ENCODE results near the gene MAN2A2. TPM values are rescaled to one million over a fixed set of nuclear protein-coding genes. Genes with fewer than 3 reads are reported as not detected.
A peak's percentile ranks its signal among the peaks of the same experiment; 100 is the strongest.

Gene MAN2A2
- total and polyA plus RNA-seq, 9 of the 15 experiments (the other 6 are each of a cell fraction or from before 2014, with no cell fraction given), result 7.3 to 151 (median 43.4) TPM

DNA sequence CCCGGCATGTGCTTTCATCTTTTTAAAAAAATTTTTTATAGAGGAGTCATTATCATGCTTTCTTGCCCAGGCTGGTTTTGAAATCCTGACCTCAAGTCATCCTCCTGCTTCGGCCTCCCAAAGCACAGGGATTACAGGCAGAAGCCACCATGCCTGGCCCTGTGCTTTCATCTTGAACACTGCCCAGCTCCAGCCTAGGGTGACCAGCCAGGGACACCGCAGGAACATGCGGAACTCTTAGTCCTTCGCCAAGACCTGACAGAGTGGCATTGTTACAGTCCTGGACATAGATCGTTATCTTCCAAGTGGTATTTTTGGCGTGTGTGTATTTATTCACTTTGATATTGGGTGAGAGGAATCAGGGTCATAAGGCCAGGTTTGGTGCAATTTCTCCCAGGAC is 42.7 kb upstream of the MAN2A2 start (continued):
- no peak for TF ChIP-seq NELFE (IDR thresholded peaks at IDR 0.05; ENCODE audit: insufficient read depth, insufficient read length)
- no peak for TF ChIP-seq PHF20 (IDR thresholded peaks at IDR 0.05; ENCODE audit: partially characterized antibody)
- no peak for TF ChIP-seq ZFP36 (IDR thresholded peaks at IDR 0.05; ENCODE audit: low read depth, low read length, partially characterized antibody)
- no peak for TF ChIP-seq BHLHE40 (IDR thresholded peaks at IDR 0.05; ENCODE audit: low read length)

DNA sequence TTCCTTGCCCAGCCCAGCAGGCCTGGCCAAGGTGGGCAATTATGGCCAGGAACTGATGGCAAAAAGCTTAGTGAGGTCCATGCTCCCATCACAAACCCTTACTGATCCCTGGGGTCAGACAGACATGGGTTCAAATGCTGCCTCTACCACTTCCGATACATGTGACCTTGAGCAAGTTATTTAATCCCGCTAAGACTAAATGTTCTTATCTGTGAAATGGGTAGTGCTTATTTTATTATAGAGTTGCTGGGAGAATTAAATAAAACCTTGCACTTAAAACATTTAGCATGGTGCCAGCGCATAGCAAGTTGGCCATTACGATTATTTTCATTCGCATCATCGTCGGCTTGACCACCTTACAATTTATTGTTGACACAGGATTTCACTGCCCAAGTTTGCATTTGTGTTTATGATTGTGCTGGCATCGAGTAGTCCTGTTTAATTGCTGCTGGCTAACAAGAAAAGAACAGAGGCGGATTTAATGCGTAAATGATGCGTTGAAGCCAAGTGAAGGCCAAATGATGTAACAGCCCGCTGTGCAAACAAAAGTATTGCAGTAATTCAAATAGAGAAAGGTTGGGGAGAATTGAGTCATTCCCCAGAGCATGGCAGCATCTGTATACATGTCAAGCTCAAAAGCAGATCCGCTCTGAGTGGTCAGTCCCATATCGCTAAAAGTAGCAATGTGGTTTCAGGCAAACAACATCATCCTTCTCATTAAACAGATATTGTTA is 42.0 kb upstream of the MAN2A2 start:
- DNase-seq (ENCODE audit: extremely low read depth in 1 of 4, low spot score in 3 of 4), result no peak
- BruUV-seq (replicated peaks), result no TSS peak
- intact Hi-C loops (cut with micrococcal nuclease) (no loop called here), in situ Hi-C loops (cut with MboI) (no loop called here)
- FAIRE-seq, result peak; percentile 51
- H2AFZ ChIP-seq (ENCODE audit: low read depth, low read length), result no peak overlapping the region
- H3K27ac ChIP-seq (ENCODE audit: extremely low read depth, low read depth, low read length), result no peak overlapping the region
- H3K79me2 ChIP-seq (ENCODE audit: control insufficient read depth, insufficient read depth, low read length), result no peaks in the 10 kb centered on the region
- no peaks in the 10 kb centered on the region for H3K27me3 ChIP-seq (ENCODE audit: control insufficient read depth in 2 of 2, insufficient read depth in 2 of 2, low read length in 2 of 2)
- H3K9ac ChIP-seq (ENCODE audit: insufficient read depth in 1 of 2, low read depth in 2 of 2, low read length in 2 of 2), result no peak overlapping the region
- H3K4me2 ChIP-seq (ENCODE audit: insufficient read depth, low read length), result no peak overlapping the region
- H3K4me1 ChIP-seq (replicated peaks in 1 of 2; ENCODE audit: control insufficient read depth in 2 of 2, insufficient read depth in 2 of 2, low read length in 2 of 2), result peaks cover 24 to 32% of the 10 kb centered on the region in 2 experiments
- no peaks in the 10 kb centered on the region for H3K36me3 ChIP-seq (ENCODE audit: control insufficient read depth, insufficient read depth, low read length)
- H3K4me3 ChIP-seq, result no peak overlapping the region
- no peak for ATAC-seq
- ChIA-PET CTCF (ENCODE audit: low intra/inter-chr PET ratio) (no interaction called here), POLR2A (no interaction called here)
- WGBS (ENCODE audit: insufficient coverage, low coverage, missing lambda C conversion rate), result 88% methylated on average over 14 of the region's 14 CpGs
- no peaks in the 10 kb centered on the region for H4K20me1 ChIP-seq (replicated peaks; ENCODE audit: control insufficient read depth, insufficient read depth, low read length)
- no peaks in the 10 kb centered on the region for H3K9me1 ChIP-seq (ENCODE audit: control insufficient read depth, insufficient read depth, low read length)
- H3K9me3 ChIP-seq (replicated peaks; ENCODE audit: control insufficient read depth, insufficient read depth, low read depth, low read length), result no peaks in the 10 kb centered on the region
- TF ChIP-seq, protein P1, sequence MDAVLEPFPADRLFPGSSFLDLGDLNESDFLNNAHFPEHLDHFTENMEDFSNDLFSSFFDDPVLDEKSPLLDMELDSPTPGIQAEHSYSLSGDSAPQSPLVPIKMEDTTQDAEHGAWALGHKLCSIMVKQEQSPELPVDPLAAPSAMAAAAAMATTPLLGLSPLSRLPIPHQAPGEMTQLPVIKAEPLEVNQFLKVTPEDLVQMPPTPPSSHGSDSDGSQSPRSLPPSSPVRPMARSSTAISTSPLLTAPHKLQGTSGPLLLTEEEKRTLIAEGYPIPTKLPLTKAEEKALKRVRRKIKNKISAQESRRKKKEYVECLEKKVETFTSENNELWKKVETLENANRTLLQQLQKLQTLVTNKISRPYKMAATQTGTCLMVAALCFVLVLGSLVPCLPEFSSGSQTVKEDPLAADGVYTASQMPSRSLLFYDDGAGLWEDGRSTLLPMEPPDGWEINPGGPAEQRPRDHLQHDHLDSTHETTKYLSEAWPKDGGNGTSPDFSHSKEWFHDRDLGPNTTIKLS (IDR thresholded peaks at IDR 0.05; ENCODE audit: borderline replicate concordance, low read depth), result no peak
- no peak for TF ChIP-seq PCBP2 (IDR thresholded peaks at IDR 0.05; ENCODE audit: low read depth, low read length, poor library complexity, severe bottlenecking)
- TF ChIP-seq, protein P2, sequence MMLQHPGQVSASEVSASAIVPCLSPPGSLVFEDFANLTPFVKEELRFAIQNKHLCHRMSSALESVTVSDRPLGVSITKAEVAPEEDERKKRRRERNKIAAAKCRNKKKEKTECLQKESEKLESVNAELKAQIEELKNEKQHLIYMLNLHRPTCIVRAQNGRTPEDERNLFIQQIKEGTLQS (IDR thresholded peaks at IDR 0.05), result peak; percentile 44
- TF ChIP-seq, protein P2 (CRISPR knock-in tag; conservative IDR thresholded peaks at IDR 0.05), result no peak
- 0 out of 2 replicates have a peak, but pooled peaks have one; percentile 27 for TF ChIP-seq THRAP3 (IDR thresholded peaks at IDR 0.05; ENCODE audit: borderline replicate concordance)
- no peak for TF ChIP-seq BHLHE40 (IDR thresholded peaks at IDR 0.05; ENCODE audit: low read length)
- TF ChIP-seq CEBPG (CRISPR knock-in tag; IDR thresholded peaks at IDR 0.05), result no peak; the same call in 1 of the 2 replicates
- TF ChIP-seq CEBPG (tag; conservative IDR thresholded peaks at IDR 0.05 in 1 of 2, IDR thresholded peaks at IDR 0.05 in 1 of 2), result peak in 1 of 2 experiments; percentile 50; a peak in 1 of 4 replicates
- TF ChIP-seq, protein P3, sequence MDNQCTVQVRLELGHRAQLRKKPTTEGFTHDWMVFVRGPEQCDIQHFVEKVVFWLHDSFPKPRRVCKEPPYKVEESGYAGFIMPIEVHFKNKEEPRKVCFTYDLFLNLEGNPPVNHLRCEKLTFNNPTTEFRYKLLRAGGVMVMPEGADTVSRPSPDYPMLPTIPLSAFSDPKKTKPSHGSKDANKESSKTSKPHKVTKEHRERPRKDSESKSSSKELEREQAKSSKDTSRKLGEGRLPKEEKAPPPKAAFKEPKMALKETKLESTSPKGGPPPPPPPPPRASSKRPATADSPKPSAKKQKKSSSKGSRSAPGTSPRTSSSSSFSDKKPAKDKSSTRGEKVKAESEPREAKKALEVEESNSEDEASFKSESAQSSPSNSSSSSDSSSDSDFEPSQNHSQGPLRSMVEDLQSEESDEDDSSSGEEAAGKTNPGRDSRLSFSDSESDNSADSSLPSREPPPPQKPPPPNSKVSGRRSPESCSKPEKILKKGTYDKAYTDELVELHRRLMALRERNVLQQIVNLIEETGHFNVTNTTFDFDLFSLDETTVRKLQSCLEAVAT (IDR thresholded peaks at IDR 0.05), result peak in 1 of 2 experiments; percentile 53; a peak in 1 of 4 replicates
- no peak for TF ChIP-seq SRSF7 (optimal IDR thresholded peaks at IDR 0.05; ENCODE audit: low read depth, low read length)
